AG09309 (cell line): ENCODE results near the gene EVA1A.

Source experiments
- DNase-seq: peaks from one replicate; pipeline ENCODE4 v3.0.0-alpha.2; 2010; ENCODE audit warnings: low read depth
- H3K4me3 ChIP-seq: 2 replicates; pipeline ENCODE4 v1.5.1; 2011; ENCODE audit warnings: mild to moderate bottlenecking, low read depth, low read length, moderate library complexity; ENCODE audit not compliant: control insufficient read depth
- CTCF ChIP-seq: IDR thresholded peaks from 2 replicates; pipeline ENCODE4 v1.5.1; 2011; ENCODE audit warnings: mild to moderate bottlenecking, low read depth, low read length, inconsistent platforms; ENCODE audit not compliant: insufficient read depth, control insufficient read depth; ENCODE audit errors: missing control alignments

Gene EVA1A

GRCh38 chr2:75560768-75561565 lies at the start of gene EVA1A:
EVA1A (minus strand) TSS chr2:75560939; CDS start chr2:75518140, 42,799 bp downstream.
- H3K4me3 ChIP-seq: peak within 1 kb of the TSS; percentile 86
- no peak for DNase-seq
- TF ChIP-seq CTCF: peak; percentile 3

- no peak for DNase-seq
- no peak overlapping the region for H3K4me3 ChIP-seq
- TF ChIP-seq CTCF: no peak
Measured at GRCh38 chr2:75609937-75610508, 49.3 kb upstream of the EVA1A start.

GRCh38 chr2:75609334-75609689 lies 48.6 kb upstream of the EVA1A start:
- H3K4me3 ChIP-seq: no peak overlapping the region
- TF ChIP-seq CTCF: no peak
- no peak for DNase-seq

GRCh38 chr2:75608684-75609333 lies 48.1 kb upstream of the EVA1A start:
- peak; percentile 99 for TF ChIP-seq CTCF
- H3K4me3 ChIP-seq: peak overlapping the region; percentile 20; the same call in 1 of the 2 replicates
- no peak for DNase-seq

GRCh38 chr2:75607988-75608683 lies 47.4 kb upstream of the EVA1A start:
- TF ChIP-seq CTCF: no peak
- DNase-seq: no peak
- no peak overlapping the region for H3K4me3 ChIP-seq

- no peak overlapping the region for H3K4me3 ChIP-seq
- no peak for TF ChIP-seq CTCF
- no peak for DNase-seq
Measured at GRCh38 chr2:75607400-75607798, 46.7 kb upstream of the EVA1A start.
